Measurements from ENCODE around the gene DUSP2. TPM values are rescaled to one million over a fixed set of nuclear protein-coding genes. Genes with fewer than 3 reads are reported as not detected.

DUSP2 gene
- total RNA-seq, 1 donor = 134 TPM

GRCh38 chr2:96105152-96105915 lies 39.9 kb downstream of the DUSP2 start:
- DNase-seq (ENCODE audit: low read depth in 2 of 3, low spot score in 2 of 3) = no peak

DNA sequence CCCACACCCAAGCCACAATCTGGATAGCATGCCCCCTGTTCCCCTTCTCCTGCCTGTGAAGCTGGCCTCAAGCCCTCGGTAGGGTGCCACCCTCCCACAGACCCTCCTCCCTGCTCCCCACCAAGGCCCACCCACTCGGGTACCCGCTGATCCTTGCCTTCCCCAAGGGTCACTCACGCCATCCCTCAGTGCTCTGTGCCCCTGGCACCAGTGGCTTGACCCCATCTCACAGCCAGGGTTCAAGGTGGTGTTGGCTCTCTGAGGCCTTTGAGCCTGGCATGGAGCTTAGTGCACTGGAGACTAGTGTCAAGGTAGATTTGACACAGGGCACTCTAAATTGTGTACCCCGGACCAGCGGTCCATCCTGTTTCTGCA lies 40.8 kb downstream of the DUSP2 start:
- DNase-seq (ENCODE audit: low read depth in 2 of 3, low spot score in 2 of 3) = no peak

GRCh38 chr2:96103761-96104486 lies 41.3 kb downstream of the DUSP2 start:
- DNase-seq (ENCODE audit: low read depth in 2 of 3, low spot score in 2 of 3) = no peak

DNA sequence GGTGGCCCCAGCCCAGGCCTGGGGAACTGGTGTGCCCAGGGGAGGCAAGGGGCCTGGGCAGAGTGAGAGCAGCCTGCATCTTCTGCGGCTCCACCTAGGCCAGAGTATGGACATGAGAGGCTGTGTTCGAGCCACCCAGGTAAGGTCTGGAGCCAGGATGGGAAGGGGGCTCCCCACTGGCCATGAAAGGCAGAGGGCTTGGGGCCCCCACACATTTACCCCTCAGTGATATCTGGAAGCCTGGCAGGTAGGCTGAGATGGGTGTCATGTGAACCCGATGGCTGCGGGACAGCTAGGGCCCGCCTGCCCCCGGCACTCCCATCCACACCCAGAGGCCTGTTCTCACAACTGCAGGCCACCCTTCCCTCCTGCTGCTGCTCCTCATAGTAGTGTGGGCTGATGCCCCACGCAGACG lies 42.0 kb downstream of the DUSP2 start:
- no peak for DNase-seq (ENCODE audit: low read depth in 2 of 3, low spot score in 2 of 3)

DNA sequence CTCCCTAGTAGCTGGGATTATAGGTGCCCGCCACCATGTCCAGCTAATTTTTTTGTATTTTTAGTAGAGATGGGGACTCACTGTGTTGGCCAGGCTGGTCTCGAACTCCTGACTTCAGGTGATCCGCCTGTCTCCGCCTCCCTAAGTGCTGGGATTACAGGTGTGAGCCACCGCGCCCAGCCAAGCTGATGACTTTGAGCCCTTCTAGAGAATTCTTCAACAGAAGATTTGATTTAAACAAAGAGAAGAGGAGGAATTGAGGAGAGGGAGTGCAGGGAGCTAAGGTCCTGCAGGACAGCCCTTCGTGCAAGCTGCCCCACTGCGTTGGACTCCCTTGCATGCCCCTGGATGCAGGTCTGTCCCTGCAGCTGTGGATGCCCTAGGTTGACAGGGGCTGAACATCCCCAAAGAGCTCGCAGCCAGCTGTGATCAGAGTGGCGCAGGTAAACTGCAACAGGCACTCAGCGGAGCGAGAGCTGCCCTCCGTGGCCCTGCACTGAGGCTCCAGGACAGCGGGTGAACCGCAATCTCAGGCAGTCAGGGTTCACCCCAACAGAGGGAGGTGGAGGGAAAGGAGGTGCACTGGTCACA lies 42.5 kb downstream of the DUSP2 start:
- no peak for DNase-seq (ENCODE audit: low read depth in 2 of 3, low spot score in 2 of 3)

DNA sequence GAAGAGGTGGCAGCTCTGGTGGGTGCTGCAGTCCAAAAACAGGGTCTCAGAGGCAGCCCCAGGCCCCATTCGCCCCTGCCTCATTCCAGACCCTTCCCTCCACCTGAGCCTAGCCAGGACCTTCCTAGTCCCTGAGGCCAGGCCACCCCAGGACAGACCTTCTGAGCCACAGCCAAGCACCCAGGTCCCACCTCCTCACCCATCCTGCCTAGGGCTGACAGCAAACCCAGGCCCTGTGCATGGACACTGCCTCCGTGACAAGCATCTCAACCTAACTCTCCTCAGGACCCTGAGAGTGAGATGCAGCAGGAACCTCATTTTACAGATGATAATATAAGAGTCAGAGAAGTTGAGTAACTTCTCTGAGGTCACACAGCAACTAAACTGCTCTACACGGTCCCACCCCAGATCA lies 44.3 kb downstream of the DUSP2 start:
- DNase-seq (ENCODE audit: low read depth in 2 of 3, low spot score in 2 of 3) = no peak

DNA sequence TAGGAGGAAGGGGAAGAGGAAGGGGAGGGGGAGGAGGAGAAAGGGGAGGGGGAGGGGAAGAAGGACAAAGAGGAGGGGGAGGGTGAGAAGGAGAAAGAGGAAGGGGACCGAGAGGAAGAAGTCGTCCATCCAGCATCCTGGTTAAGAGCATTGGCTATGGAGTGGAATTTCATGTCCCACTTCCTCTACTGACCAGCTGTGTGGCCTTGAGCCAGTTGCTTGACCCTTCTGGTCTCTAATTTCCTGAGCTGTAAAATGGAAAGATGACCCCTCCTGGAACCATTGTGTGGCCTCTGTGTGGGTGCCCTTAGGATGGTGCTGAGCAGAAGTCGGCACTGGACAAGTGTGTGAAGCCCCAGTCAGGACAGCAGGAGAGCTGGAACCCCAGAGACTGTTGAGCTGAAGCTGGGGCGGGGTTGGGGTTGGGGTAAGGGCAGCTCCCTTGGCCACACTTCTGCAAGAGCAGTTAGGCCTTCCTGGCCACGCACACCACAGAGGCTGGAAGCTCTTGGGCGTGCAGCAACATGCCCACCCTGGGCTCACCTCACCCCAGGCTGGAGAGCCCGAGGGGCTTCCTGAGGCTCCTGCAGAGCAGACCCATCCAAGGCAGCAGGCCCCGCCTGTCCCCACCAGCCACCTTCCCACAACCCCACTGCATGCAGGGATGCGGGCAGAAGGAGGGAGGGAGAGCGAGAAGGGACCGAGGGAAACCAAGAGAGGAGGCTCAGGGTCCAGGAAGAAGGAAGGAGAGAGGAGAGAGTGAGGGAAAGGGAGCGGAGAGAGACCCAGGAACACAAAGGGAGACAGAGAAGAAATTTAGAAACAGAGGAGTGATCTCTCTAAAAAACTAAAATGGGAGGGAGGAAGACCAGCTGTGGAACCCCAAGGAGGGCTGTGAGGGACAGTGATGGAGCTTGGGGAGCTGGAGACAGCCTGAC lies 45.1 kb downstream of the DUSP2 start:
- DNase-seq (ENCODE audit: low read depth in 2 of 3, low spot score in 2 of 3) = no peak

GRCh38 chr2:96098900-96099590 lies 46.2 kb downstream of the DUSP2 start:
- no peak for DNase-seq (ENCODE audit: low read depth in 2 of 3, low spot score in 2 of 3)

DNA sequence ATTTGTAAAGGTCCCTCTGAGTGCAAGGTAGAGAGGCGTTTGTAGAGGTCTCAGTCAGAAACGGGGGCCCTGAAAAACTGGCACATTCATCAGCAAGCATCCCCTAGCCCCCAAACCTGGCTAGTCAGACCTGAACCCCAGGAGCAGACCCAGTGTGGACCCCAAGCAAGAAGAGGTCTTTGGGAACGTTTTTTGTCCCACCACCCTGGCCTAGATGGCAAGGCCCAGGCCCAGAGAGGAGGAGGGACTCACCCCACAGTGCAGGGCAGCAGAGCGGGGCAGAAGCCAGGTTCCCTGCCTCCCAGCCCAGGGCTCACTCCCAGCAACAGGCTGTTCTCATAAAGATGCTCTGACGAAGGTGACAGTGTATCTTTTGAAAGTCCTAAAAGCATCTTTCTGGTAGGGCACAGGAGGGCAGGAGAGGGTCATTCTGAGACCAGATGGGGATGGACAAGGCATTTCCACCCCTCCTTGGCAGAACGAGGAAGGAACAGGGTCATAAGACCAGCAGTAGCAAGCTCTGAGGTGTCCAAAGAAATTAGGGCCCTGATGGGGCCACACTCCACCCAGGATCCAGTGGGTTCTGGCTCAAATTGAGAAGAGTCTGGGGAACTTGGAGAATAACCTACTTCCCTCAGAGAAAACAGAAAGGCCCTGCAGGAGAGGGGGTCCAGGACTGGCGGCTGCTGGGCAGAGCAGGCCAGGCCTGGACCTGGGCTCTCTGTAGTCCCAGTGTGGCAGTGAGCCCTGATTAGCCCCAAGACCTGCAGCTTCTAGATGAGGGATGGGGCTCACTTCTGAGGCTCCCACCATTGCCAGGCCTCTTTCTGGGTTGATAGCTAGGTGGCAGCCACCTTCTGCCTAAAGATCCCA lies 47.1 kb downstream of the DUSP2 start:
- DNase-seq (ENCODE audit: low read depth in 2 of 3, low spot score in 2 of 3) = no peak

GRCh38 chr2:96097441-96097840 lies 47.8 kb downstream of the DUSP2 start:
- no peak for DNase-seq (ENCODE audit: low read depth in 2 of 3, low spot score in 2 of 3)

GRCh38 chr2:96095116-96095636 lies 50.1 kb downstream of the DUSP2 start:
- DNase-seq (ENCODE audit: low read depth in 2 of 3, low spot score in 2 of 3) = no peak

DNA sequence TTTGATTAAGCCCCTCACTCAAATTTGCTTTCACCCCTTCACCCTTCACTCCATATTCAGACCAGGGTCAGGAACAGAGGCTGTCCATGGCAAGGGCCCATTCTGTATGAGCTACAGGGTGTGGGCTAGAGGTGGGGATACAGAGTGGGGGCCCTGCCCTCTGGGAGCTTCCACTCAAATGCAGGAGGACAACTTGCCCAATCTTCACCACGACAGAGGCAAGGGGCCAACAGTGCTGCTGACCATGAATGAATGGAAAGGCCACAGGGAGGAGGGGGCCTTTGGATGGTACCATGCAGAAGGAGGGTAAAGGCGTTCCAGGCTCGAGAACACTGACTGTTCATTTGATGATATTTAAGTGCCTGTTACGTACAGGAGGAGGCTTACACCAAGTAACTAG lies 51.7 kb downstream of the DUSP2 start:
- DNase-seq (ENCODE audit: low read depth in 2 of 3, low spot score in 2 of 3) = no peak

Other genes starting within 250 kb of the DUSP2 start
- gene ANKRD36C, start 153.6 kb downstream of the DUSP2 start, total RNA-seq = 54.1 TPM
- gene GPAT2, start 110.5 kb downstream of the DUSP2 start, total RNA-seq = 11.8 TPM
- gene ADRA2B, start 28.9 kb downstream of the DUSP2 start, total RNA-seq = under 0.01 TPM
- gene ASTL, start 6.9 kb downstream of the DUSP2 start, total RNA-seq = 1.1 TPM
- 86.7 TPM for gene STARD7, start 63.4 kb upstream of the DUSP2 start, total RNA-seq
- 29.1 TPM for gene TMEM127, start 120.6 kb upstream of the DUSP2 start, total RNA-seq
- 156 TPM for gene CIAO1, start 120.8 kb upstream of the DUSP2 start, total RNA-seq
- 149 TPM for gene SNRNP200, start 160.1 kb upstream of the DUSP2 start, total RNA-seq
- gene ITPRIPL1, start 179.9 kb upstream of the DUSP2 start, total RNA-seq = 17.2 TPM
- 2.2 TPM for gene NCAPH, start 190.3 kb upstream of the DUSP2 start, total RNA-seq

Data from hematopoietic multipotent progenitor cell (in vitro differentiated cells).